Activated naive CD4-positive, alpha-beta T cell treated with anti-CD3 and anti-CD28 coated beads, Interleukin-2, amount 10 ng/mL, durations not matched to agents 7 days and 5 days (primary cell): Measurements from ENCODE around the gene CLPTM1.
"Not testable (repeated sequence)": the region's sequence is repeated elsewhere in the genome, so short reads cannot be mapped to it uniquely, and the experiment has no call there.

ENCODE experiments used
- CTCF ChIA-PET: fragments of 350-600 bp; sonication (Branson Sonifier 250); formaldehyde crosslinking; loops from one replicate; lab custom pipeline; 2021; ENCODE audit warnings: antibody characterized with exemption; lab: Charles Lee
- DNase-seq: peaks from one replicate; pipeline ENCODE4 v3.0.0-alpha.2; 2020
- H3K27ac Mint-ChIP-seq: one replicate; pipeline ENCODE4 v1.8.0; 2021; ENCODE audit warnings: mild to moderate bottlenecking, moderate library complexity, mixed read lengths
- H3K27me3 Mint-ChIP-seq: one replicate; pipeline ENCODE4 v1.8.0; 2021; ENCODE audit warnings: mild to moderate bottlenecking, mixed read lengths
- H3K36me3 Mint-ChIP-seq: one replicate; pipeline ENCODE4 v1.8.0; 2021; ENCODE audit warnings: mixed read lengths
- H3K4me1 Mint-ChIP-seq: one replicate; pipeline ENCODE4 v1.8.0; 2021; ENCODE audit warnings: mixed read lengths
- H3K4me3 Mint-ChIP-seq: one replicate; pipeline ENCODE4 v1.8.0; 2021; ENCODE audit warnings: mild to moderate bottlenecking, moderate library complexity, mixed read lengths
- H3K9me3 Mint-ChIP-seq: one replicate; pipeline ENCODE4 v1.8.0; 2021; ENCODE audit warnings: mixed read lengths

CLPTM1 gene

GRCh38 chr19:44999131-44999925 lies 44.1 kb downstream of the CLPTM1 start:
- Mint-ChIP-seq H3K27ac (peak overlapping the region; percentile 84), H3K4me3 (peak overlapping the region; percentile 21)
- H3K27me3 Mint-ChIP-seq, DNase-seq, CTCF ChIA-PET, H3K9me3 Mint-ChIP-seq, H3K4me1 Mint-ChIP-seq, H3K36me3 Mint-ChIP-seq: not testable (repeated sequence)

- not testable (repeated sequence) for H3K27me3 Mint-ChIP-seq, H3K4me1 Mint-ChIP-seq, DNase-seq, H3K36me3 Mint-ChIP-seq, H3K9me3 Mint-ChIP-seq
- Mint-ChIP-seq H3K27ac (peak overlapping the region; percentile 84), H3K4me3 (peak overlapping the region; percentile 64)
- CTCF ChIA-PET, result interaction anchor here (0.6 to 1.1 kb wide), 4 partner anchors 11 to 59 kb away, joined by 3 read pairs; no protein-coding TSS in a partner anchor
These were observed 45.5 kb downstream of the CLPTM1 start for GRCh38 chr19:45000665-45001064.

DNA sequence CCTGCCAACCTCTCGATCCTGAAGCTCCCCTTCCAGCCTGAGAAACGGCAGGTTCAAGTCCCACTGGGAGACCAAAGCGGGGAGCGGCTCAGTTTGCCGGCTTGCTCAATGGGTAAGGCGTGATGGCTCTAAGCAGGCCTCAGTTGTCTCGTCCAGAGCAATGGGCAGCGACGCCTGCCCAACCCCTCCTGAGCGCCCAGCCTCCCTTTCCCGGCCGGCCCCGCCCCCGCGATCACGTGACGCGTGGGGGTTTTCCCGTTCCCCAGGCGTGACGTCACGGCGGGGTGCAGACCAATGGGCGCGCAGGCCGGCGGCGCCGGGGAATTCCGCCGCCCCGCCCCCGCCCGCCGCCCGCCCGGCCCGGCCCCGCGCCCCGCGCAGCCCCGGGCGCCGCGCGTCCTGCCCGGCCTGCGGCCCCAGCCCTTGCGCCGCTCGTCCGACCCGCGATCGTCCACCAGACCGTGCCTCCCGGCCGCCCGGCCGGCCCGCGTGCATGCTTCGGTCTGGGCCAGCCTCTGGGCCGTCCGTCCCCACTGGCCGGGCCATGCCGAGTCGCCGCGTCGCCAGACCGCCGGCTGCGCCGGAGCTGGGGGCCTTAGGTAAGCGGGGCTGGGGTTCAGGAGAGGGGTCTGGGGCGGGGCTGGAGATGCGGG lies 46.0 kb downstream of the CLPTM1 start, which contains the start of gene RELB:
TSS of gene RELB (plus strand) at position 378 of the 653 bp plus-strand sequence. CDS start at position 494, 116 bp downstream.
- H3K27me3 Mint-ChIP-seq, result no peaks in the 10 kb centered on the region
- peak within 1 kb of the TSS; percentile 96 for H3K4me3 Mint-ChIP-seq
- peak within 1 kb of the TSS; percentile 100 for H3K27ac Mint-ChIP-seq
- peaks cover 5% of the 10 kb centered on the region for H3K36me3 Mint-ChIP-seq
- CTCF ChIA-PET, result interaction anchor here (0.9 to 1.1 kb wide), 4 partner anchors 12 to 58 kb away, joined by 3 read pairs; no protein-coding TSS in a partner anchor
- H3K4me1 Mint-ChIP-seq, result peaks cover 14% of the 10 kb centered on the region
- H3K9me3 Mint-ChIP-seq, result no peaks in the 10 kb centered on the region
- DNase-seq, result peak; percentile 94

DNA sequence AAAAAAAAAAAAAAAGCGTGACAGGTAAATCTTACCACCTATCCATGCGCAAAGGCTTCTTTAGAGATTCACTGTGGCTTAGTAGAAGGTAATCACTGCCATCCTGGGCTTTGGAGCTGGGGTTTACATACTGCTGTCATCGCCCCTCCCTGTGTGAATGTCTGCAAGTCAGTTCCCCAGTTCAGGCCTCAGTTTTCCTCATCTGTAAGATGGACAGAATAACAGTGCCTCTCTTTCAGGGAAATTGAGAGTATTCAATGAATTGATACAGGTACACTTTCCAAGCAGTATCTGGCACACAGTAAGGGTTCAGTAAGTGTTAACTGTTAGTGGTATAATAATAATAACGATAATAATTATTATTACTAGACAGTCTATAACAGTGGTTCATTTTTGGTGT lies 48.3 kb downstream of the CLPTM1 start:
- Mint-ChIP-seq H3K4me3 (no peak overlapping the region), H3K4me1 (peaks cover 17% of the 10 kb centered on the region), H3K27me3 (no peaks in the 10 kb centered on the region), H3K36me3 (peaks cover 7% of the 10 kb centered on the region), H3K9me3 (no peaks in the 10 kb centered on the region), H3K27ac (peak overlapping the region; percentile 28)
- DNase-seq, result no peak
- CTCF ChIA-PET, result no interaction called here

DNA sequence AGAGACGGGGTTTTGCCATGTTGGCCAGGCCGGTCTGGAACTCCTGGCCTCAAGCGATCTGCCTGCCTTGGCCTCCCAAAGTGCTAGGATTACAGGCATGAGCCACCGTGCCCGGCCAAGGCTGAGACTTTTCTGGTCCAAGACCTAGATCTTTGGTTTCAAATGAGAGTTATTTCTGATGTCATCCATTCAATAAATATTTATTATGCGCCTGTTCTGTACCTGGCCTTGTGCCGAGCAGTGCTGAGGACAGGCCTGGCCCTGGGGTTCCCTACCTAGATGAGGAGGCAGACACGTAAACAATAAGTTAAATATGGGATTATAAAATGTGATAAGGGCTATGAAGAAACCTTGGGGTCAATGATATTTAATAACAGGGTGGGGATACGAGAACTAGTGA lies 50.6 kb downstream of the CLPTM1 start:
- Mint-ChIP-seq H3K36me3 (peaks cover 7% of the 10 kb centered on the region), H3K9me3 (no peaks in the 10 kb centered on the region), H3K4me1 (peaks cover 17% of the 10 kb centered on the region), H3K27ac (no peak overlapping the region), H3K4me3 (no peak overlapping the region), H3K27me3 (no peaks in the 10 kb centered on the region)
- no peak for DNase-seq
- CTCF ChIA-PET, result no interaction called here

DNA sequence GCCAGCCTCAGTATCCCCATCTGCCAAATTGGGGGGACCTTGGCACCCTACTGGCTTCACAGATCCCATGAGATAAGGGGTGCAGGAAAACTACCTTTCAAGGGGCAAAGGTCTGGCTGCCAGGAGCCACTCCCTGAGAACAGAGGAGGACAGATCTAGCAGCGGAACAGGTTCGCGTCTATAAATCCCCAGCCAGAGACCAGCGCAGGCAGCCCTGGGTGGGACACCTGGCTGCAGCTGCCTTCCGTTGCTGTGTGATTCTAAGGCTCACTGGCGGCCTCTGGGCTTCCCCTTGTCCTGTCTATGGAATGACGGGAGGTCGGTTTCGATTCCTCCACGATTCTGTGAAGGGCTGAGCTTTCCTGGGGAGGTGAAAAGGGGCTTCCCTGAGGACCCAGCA lies 53.4 kb downstream of the CLPTM1 start:
- no peak overlapping the region for H3K4me3 Mint-ChIP-seq
- peaks cover 6% of the 10 kb centered on the region for H3K36me3 Mint-ChIP-seq
- H3K4me1 Mint-ChIP-seq, result peaks cover 8% of the 10 kb centered on the region
- no peaks in the 10 kb centered on the region for H3K9me3 Mint-ChIP-seq
- no peak for DNase-seq
- H3K27me3 Mint-ChIP-seq, result no peaks in the 10 kb centered on the region
- H3K27ac Mint-ChIP-seq, result no peak overlapping the region
- CTCF ChIA-PET, result no interaction called here

DNA sequence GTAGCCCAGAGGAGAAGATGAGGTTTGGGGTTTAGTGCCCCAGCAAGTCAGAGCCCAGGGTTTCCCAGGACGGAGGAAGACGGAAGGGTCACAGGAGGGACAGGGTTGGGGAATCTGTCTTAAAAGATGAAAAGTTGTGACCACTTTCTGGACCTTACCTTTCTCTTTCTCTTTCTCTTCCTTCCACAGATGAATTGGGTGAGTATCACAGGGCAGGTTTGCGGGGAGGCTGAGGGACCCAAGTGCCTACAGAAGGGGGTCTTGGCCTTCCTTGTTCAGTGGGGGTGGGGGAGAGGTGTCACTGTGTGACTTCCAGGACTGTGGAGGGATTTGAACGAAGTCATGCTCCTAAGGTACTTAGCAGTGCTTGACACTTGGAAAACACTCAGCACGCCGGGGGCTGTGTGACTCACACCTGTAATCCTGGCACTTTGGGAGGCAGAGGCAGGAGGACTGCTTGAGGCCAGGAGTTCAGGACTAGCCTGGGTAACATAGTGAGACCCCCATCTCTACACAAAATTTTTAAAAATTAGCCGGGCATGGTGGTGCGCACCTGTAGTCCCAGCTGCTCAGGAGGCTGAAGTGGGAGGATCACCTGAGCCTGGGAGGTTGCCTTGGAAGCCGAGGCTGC lies 54.6 kb downstream of the CLPTM1 start:
- H3K27ac Mint-ChIP-seq, result peak overlapping the region; percentile 64
- H3K36me3 Mint-ChIP-seq, result peaks cover 6% of the 10 kb centered on the region
- no peaks in the 10 kb centered on the region for H3K27me3 Mint-ChIP-seq
- no peak for DNase-seq
- no peak overlapping the region for H3K4me3 Mint-ChIP-seq
- no peaks in the 10 kb centered on the region for H3K9me3 Mint-ChIP-seq
- H3K4me1 Mint-ChIP-seq, result peaks cover 8% of the 10 kb centered on the region
- CTCF ChIA-PET, result no interaction called here

GRCh38 chr19:45010306-45010705 lies 55.1 kb downstream of the CLPTM1 start:
- Mint-ChIP-seq H3K4me1 (peaks cover 8% of the 10 kb centered on the region), H3K27ac (no peak overlapping the region), H3K27me3 (no peaks in the 10 kb centered on the region), H3K36me3 (peaks cover 6% of the 10 kb centered on the region), H3K9me3 (no peaks in the 10 kb centered on the region), H3K4me3 (no peak overlapping the region)
- CTCF ChIA-PET, result no interaction called here
- DNase-seq, result no peak

DNA sequence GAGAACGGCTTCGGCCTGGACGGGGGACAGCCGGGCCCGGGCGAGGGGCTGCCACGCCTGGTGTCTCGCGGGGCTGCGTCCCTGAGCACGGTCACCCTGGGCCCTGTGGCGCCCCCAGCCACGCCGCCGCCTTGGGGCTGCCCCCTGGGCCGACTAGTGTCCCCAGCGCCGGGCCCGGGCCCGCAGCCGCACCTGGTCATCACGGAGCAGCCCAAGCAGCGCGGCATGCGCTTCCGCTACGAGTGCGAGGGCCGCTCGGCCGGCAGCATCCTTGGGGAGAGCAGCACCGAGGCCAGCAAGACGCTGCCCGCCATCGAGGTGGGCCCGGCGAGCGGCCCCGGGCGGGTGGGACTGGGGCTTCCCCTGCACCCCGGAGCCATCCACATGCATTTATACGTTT lies 56.8 kb downstream of the CLPTM1 start:
- Mint-ChIP-seq H3K27ac (no peak overlapping the region), H3K27me3 (no peaks in the 10 kb centered on the region), H3K9me3 (no peaks in the 10 kb centered on the region), H3K4me1 (peaks cover under 1% of the 10 kb centered on the region), H3K36me3 (peaks cover 1% of the 10 kb centered on the region), H3K4me3 (no peak overlapping the region)
- CTCF ChIA-PET, result no interaction called here
- no peak for DNase-seq

DNA sequence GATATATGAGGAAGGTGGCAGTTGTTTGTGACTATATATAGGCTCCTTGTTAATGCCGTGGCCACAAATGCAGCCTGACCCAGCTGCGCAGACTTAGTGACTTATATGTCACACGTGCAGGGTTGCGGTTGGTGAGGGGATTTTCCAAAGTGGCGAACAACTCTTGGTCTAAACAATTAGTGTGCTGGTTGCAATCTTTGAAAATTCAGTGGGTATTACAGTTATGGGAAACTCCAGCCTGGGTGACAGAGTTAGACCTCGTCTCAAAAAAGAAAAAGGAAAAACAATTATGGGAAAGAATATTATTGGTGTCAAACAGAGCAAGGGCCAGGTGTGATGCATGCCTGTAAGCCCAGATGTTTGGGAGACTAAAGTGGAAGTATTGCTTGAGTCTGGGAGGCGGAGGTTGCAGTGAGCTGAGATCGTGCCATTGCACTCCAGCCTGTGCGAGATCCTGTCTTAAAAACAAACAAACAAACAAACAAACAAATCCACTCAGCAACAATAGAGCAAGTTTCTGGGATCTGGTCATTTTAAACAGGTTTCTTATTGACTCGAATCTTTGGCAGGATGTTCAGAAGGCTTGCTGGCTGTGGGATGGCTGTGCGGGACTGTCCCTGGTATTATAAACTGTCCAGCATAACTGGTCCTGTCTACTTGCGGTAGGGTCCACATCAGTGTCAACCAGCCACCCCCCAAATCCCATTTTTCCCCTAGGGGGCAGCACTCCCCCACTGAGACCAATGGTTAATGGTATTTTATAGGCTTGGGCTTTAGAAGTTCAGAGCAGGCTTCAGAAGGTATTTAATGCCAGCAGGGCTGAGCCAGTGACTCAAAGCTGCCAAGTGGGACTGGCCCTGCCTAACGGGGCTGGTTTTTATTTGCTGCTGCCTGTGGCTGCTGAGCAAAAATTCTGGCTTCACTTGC lies 61.5 kb downstream of the CLPTM1 start:
- no peak overlapping the region for H3K4me3 Mint-ChIP-seq
- CTCF ChIA-PET, result interaction anchor here (0.7 to 1.1 kb wide), 4 partner anchors 15 to 111 kb away, joined by 3 to 5 read pairs (median 4); no protein-coding TSS in a partner anchor
- peaks cover 5% of the 10 kb centered on the region for H3K36me3 Mint-ChIP-seq
- H3K4me1 Mint-ChIP-seq, result no peaks in the 10 kb centered on the region
- no peaks in the 10 kb centered on the region for H3K9me3 Mint-ChIP-seq
- no peaks in the 10 kb centered on the region for H3K27me3 Mint-ChIP-seq
- peak overlapping the region; percentile 6 for H3K27ac Mint-ChIP-seq
- peak; percentile 80 for DNase-seq

GRCh38 chr19:45019187-45019586 lies 64.0 kb downstream of the CLPTM1 start:
- peaks cover 6% of the 10 kb centered on the region for H3K36me3 Mint-ChIP-seq
- CTCF ChIA-PET, result interaction anchor here (1.0 to 1.2 kb wide), 2 partner anchors 9 to 40 kb away, joined by 3 to 5 read pairs; no protein-coding TSS in a partner anchor
- H3K27me3 Mint-ChIP-seq, result no peaks in the 10 kb centered on the region
- no peak overlapping the region for H3K27ac Mint-ChIP-seq
- H3K4me1 Mint-ChIP-seq, result no peaks in the 10 kb centered on the region
- H3K9me3 Mint-ChIP-seq, result no peaks in the 10 kb centered on the region
- no peak overlapping the region for H3K4me3 Mint-ChIP-seq
- no peak for DNase-seq

DNA sequence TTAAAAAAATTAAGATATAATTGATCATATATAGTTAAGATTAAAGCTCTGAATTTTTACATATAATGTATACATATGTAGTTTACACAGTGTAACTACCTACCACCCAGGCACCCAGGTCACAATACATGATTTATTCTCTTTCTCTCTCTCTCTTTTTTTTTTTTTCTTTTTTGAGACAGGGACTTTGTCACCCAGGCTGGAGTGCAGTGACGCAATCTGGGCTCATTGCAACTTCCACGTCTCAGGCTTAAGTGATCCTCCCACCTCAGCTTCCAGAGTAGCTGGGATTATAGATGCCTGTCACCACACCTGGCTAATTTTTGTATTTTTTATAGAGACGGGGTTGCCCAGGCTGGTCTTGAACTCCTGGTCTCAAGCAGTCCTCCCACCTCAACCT lies 64.9 kb downstream of the CLPTM1 start:
- Mint-ChIP-seq H3K27me3 (no peaks in the 10 kb centered on the region), H3K4me3 (no peak overlapping the region), H3K4me1 (no peaks in the 10 kb centered on the region), H3K27ac (no peak overlapping the region), H3K36me3 (peaks cover 6% of the 10 kb centered on the region), H3K9me3 (no peaks in the 10 kb centered on the region)
- DNase-seq, result no peak
- CTCF ChIA-PET, result interaction anchor here (1.2 kb wide), 1 partner anchor 40 kb away, joined by 5 read pairs; no protein-coding TSS in a partner anchor

- peaks cover 11% of the 10 kb centered on the region for H3K36me3 Mint-ChIP-seq
- H3K4me3 Mint-ChIP-seq, result no peak overlapping the region
- H3K9me3 Mint-ChIP-seq, result no peaks in the 10 kb centered on the region
- H3K4me1 Mint-ChIP-seq, result no peaks in the 10 kb centered on the region
- H3K27ac Mint-ChIP-seq, result no peak overlapping the region
- CTCF ChIA-PET, result interaction anchor here (1.3 kb wide), 1 partner anchor 44 kb away, joined by 3 read pairs; no protein-coding TSS in a partner anchor
- H3K27me3 Mint-ChIP-seq, result no peaks in the 10 kb centered on the region
- DNase-seq, result no peak
These were observed 66.8 kb downstream of the CLPTM1 start for GRCh38 chr19:45021971-45022370.
